GM21515 (cell line): ENCODE data around the gene SDCCAG8.
"Not testable (repeated sequence)": the region's sequence is repeated elsewhere in the genome, so short reads cannot be mapped to it uniquely, and the experiment has no call there.

Source experiments
- ATAC-seq: cut with Tn5 transposase; IDR thresholded peaks from one replicate; pipeline ENCODE4 v1.9.1; 2021; ENCODE audit not compliant: unreplicated experiment

SDCCAG8 gene

GRCh38 chr1:243255791-243256512, at the start of gene SDCCAG8:
TSS of gene SDCCAG8 (plus strand) at chr1:243256041. CDS start at chr1:243256174, 133 bp downstream.
- ATAC-seq = peak; percentile 75

- not testable (repeated sequence) for ATAC-seq
These were observed 43.9 kb upstream of the SDCCAG8 start for GRCh38 chr1:243211984-243212383.

GRCh38 chr1:243213045-243213787, 42.6 kb upstream of the SDCCAG8 start:
- no peak for ATAC-seq

GRCh38 chr1:243215276-243215875, 40.5 kb upstream of the SDCCAG8 start:
- not testable (repeated sequence) for ATAC-seq

GRCh38 chr1:243216741-243217140, 39.1 kb upstream of the SDCCAG8 start:
- no peak for ATAC-seq

- ATAC-seq = no peak
These were observed 38.5 kb upstream of the SDCCAG8 start for GRCh38 chr1:243217349-243217748.

GRCh38 chr1:243218059-243218458, 37.8 kb upstream of the SDCCAG8 start:
- no peak for ATAC-seq

- no peak for ATAC-seq
These were observed 28.2 kb upstream of the SDCCAG8 start for GRCh38 chr1:243227622-243228021.

GRCh38 chr1:243229526-243229925, 26.3 kb upstream of the SDCCAG8 start:
- ATAC-seq = no peak

- ATAC-seq = no peak
These were observed 24.9 kb upstream of the SDCCAG8 start for GRCh38 chr1:243230914-243231313.

GRCh38 chr1:243233908-243234307, 21.9 kb upstream of the SDCCAG8 start:
- ATAC-seq = no peak

- ATAC-seq = no peak
These were observed 20.7 kb upstream of the SDCCAG8 start for GRCh38 chr1:243234978-243235647.

GRCh38 chr1:243236604-243237252, 19.1 kb upstream of the SDCCAG8 start:
- peak; percentile 51 for ATAC-seq

GRCh38 chr1:243244432-243244841, 11.4 kb upstream of the SDCCAG8 start:
- ATAC-seq = peak; percentile 47

- ATAC-seq = no peak
These were observed 8.9 kb upstream of the SDCCAG8 start for GRCh38 chr1:243246916-243247315.

- no peak for ATAC-seq
These were observed 7.9 kb upstream of the SDCCAG8 start for GRCh38 chr1:243247901-243248300.

GRCh38 chr1:243249214-243249613, 6.6 kb upstream of the SDCCAG8 start:
- no peak for ATAC-seq

GRCh38 chr1:243250102-243250501, 5.7 kb upstream of the SDCCAG8 start:
- ATAC-seq = no peak

GRCh38 chr1:243251539-243251938, 4.3 kb upstream of the SDCCAG8 start:
- no peak for ATAC-seq

- ATAC-seq = no peak
These were observed 2.5 kb upstream of the SDCCAG8 start for GRCh38 chr1:243253211-243253925.
